ENCODE data around the gene GRIP1.
A peak's percentile ranks its signal among the peaks of the same experiment; 100 is the strongest.
"Not testable (repeated sequence)": the region's sequence is repeated elsewhere in the genome, so short reads cannot be mapped to it uniquely, and the experiment has no call there.

Gene GRIP1

DNA sequence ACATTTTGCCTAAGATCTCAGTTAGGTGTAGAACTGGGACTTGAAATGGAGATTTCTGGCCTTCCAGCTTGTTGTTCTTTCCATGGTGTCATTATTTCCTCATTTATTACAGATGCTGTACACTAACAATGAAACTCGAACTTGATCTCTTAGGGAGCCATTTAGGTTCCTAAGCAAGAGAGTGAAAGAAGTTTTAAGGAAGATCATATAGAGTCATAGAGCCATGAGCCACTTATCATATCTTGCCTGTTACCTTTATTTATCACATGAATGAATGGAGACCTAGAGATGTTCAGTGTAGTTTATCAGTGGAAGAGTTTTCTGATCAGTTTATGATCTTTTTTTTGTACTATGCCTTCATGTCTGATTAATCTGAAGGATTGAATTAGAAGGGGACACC lies 366.7 kb downstream of the GRIP1 start:
- Histone ChIP-seq H3K4ac (ENCODE audit: low read depth, low read length) (no peak overlapping the region), H3K79me1 (ENCODE audit: low read length) (no peaks in the 10 kb centered on the region), H3K14ac (ENCODE audit: low read length) (no peak overlapping the region), H3K4me1 (ENCODE audit: control insufficient read depth in 1 of 2, insufficient read depth in 2 of 2, low read length in 2 of 2) (no peaks in the 10 kb centered on the region), H2AFZ (ENCODE audit: insufficient read depth, low read length, poor library complexity) (no peak overlapping the region), H3K27ac (ENCODE audit: low read depth, low read length) (no peak overlapping the region), H3K79me2 (ENCODE audit: control insufficient read depth, insufficient read depth, low read length, poor library complexity) (no peaks in the 10 kb centered on the region), H4K91ac (ENCODE audit: low read depth, low read length) (no peak overlapping the region), H3K9ac (ENCODE audit: low read length) (no peak overlapping the region), H3K4me3 (ENCODE audit: low read depth, low read length) (no peak overlapping the region), H3K9me3 (ENCODE audit: insufficient read depth, low read depth, low read length) (no peaks in the 10 kb centered on the region), H3K36me3 (ENCODE audit: control insufficient read depth in 1 of 2, insufficient read depth in 2 of 2, low read length in 2 of 2) (peaks cover 0 to 2% of the 10 kb centered on the region in 2 experiments), H3K27me3 (ENCODE audit: insufficient read depth, low read length) (no peaks in the 10 kb centered on the region), H3K18ac (ENCODE audit: low read length) (no peak overlapping the region), H2BK5ac (ENCODE audit: low read depth, low read length, poor library complexity) (no peak overlapping the region), H3K23ac (ENCODE audit: low read length) (no peak overlapping the region), H3K4me2 (ENCODE audit: low read length) (no peak overlapping the region), H4K8ac (ENCODE audit: low read depth, low read length) (no peak overlapping the region), H2BK120ac (ENCODE audit: insufficient read depth, low read length, poor library complexity) (no peak overlapping the region), H4K12ac (ENCODE audit: low read depth, low read length) (no peak overlapping the region), H2AK5ac (ENCODE audit: low read length) (no peak overlapping the region), H2BK12ac (ENCODE audit: low read length) (no peak overlapping the region)
- DNase-seq: no peak
- WGBS (ENCODE audit: extremely low coverage, insufficient coverage, insufficient read length): no CpG with 5 or more reads among the region's 1 CpG

DNA sequence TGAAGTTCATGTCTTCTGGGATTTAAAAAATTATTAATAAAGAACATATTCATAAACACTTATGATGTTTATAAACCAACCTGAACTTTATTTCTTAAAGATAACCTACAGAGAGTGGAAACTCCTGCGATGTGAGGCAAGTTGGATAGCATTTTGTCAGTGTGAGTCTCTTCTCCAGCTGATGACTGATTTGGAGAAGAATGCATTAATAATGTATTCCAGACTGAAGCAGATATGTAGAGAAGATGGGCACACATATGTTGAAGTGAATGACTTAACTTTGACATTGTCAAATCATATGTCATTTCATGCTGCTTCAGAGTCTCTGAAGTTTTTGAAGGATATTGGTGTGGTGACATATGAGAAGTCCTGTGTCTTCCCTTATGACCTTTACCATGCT lies 369.3 kb downstream of the GRIP1 start:
- WGBS (ENCODE audit: extremely low coverage, insufficient coverage, insufficient read length): no CpG with 5 or more reads among the region's 1 CpG
- Histone ChIP-seq H3K18ac (ENCODE audit: low read length) (no peak overlapping the region), H3K9me3 (ENCODE audit: insufficient read depth, low read depth, low read length) (no peaks in the 10 kb centered on the region)

DNA sequence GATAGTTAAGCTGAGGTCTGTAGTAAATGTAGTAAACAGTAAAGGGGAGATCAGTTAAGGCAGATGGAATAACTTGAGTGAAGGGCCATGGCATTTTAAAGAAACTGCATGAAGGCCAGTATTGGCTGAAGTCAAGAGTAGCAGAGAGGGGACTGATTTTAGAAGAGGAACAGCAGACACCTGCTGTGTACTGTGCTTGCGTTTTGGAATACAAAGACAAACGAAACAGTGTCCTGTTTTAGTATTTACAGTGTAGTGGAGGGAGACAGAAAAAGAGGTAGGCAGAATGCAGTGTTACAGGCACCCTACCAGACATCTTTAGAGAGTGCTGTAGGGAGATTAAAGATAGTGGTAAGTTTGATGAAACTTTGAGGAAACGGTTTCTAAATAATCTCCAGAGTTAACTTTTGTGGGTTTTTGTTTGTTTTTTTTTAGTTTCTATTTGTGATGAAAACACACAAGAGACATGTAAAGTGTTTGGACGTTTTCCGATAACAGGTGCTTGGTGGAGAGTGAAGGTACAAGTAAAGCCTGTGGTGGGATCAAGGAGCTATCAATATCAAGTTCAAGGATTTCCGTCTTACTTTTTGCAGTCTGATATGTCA lies 374.5 kb downstream of the GRIP1 start:
- Histone ChIP-seq H2BK120ac (ENCODE audit: insufficient read depth, low read length, poor library complexity) (no peak overlapping the region), H3K4ac (ENCODE audit: low read depth, low read length) (no peak overlapping the region), H3K23ac (ENCODE audit: low read length) (no peak overlapping the region), H2BK5ac (ENCODE audit: low read depth, low read length, poor library complexity) (no peak overlapping the region), H4K8ac (ENCODE audit: low read depth, low read length) (no peak overlapping the region), H2AFZ (ENCODE audit: insufficient read depth, low read length, poor library complexity) (no peak overlapping the region), H3K4me2 (ENCODE audit: low read length) (no peak overlapping the region), H4K91ac (ENCODE audit: low read depth, low read length) (no peak overlapping the region), H3K9me3 (ENCODE audit: insufficient read depth, low read depth, low read length) (no peaks in the 10 kb centered on the region), H3K4me3 (ENCODE audit: low read depth, low read length) (no peak overlapping the region), H4K12ac (ENCODE audit: low read depth, low read length) (no peak overlapping the region), H3K18ac (ENCODE audit: low read length) (no peak overlapping the region), H3K14ac (ENCODE audit: low read length) (no peak overlapping the region), H3K36me3 (ENCODE audit: control insufficient read depth in 1 of 2, insufficient read depth in 2 of 2, low read length in 2 of 2) (no peaks in the 10 kb centered on the region), H3K79me2 (ENCODE audit: control insufficient read depth, insufficient read depth, low read length, poor library complexity) (peaks cover 2% of the 10 kb centered on the region), H2AK5ac (ENCODE audit: low read length) (no peak overlapping the region), H3K9ac (ENCODE audit: low read length) (no peak overlapping the region), H3K4me1 (ENCODE audit: control insufficient read depth in 1 of 2, insufficient read depth in 2 of 2, low read length in 2 of 2) (peaks cover 0 to 2% of the 10 kb centered on the region in 2 experiments), H3K27ac (ENCODE audit: low read depth, low read length) (no peak overlapping the region), H2BK12ac (ENCODE audit: low read length) (no peak overlapping the region), H3K79me1 (ENCODE audit: low read length) (peaks cover 3% of the 10 kb centered on the region), H3K27me3 (ENCODE audit: insufficient read depth, low read length) (no peaks in the 10 kb centered on the region)
- no peak for DNase-seq
- WGBS (ENCODE audit: extremely low coverage, insufficient coverage, insufficient read length): no CpG with 5 or more reads among the region's 6 CpGs

More for the DNA sequence above, 369.3 kb downstream of the GRIP1 start:
- Histone ChIP-seq H3K79me2 (ENCODE audit: control insufficient read depth, insufficient read depth, low read length, poor library complexity) (no peaks in the 10 kb centered on the region), H3K4me2 (ENCODE audit: low read length) (no peak overlapping the region), H3K36me3 (ENCODE audit: control insufficient read depth in 1 of 2, insufficient read depth in 2 of 2, low read length in 2 of 2) (peaks cover 0 to 2% of the 10 kb centered on the region in 2 experiments), H4K12ac (ENCODE audit: low read depth, low read length) (no peak overlapping the region), H2AFZ (ENCODE audit: insufficient read depth, low read length, poor library complexity) (no peak overlapping the region), H2BK12ac (ENCODE audit: low read length) (no peak overlapping the region), H3K9ac (ENCODE audit: low read length) (no peak overlapping the region), H3K27me3 (ENCODE audit: insufficient read depth, low read length) (no peaks in the 10 kb centered on the region), H2BK120ac (ENCODE audit: insufficient read depth, low read length, poor library complexity) (no peak overlapping the region), H4K91ac (ENCODE audit: low read depth, low read length) (no peak overlapping the region), H2BK5ac (ENCODE audit: low read depth, low read length, poor library complexity) (no peak overlapping the region), H3K14ac (ENCODE audit: low read length) (no peak overlapping the region), H3K4ac (ENCODE audit: low read depth, low read length) (no peak overlapping the region), H3K27ac (ENCODE audit: low read depth, low read length) (no peak overlapping the region), H3K79me1 (ENCODE audit: low read length) (no peaks in the 10 kb centered on the region), H2AK5ac (ENCODE audit: low read length) (no peak overlapping the region), H3K4me1 (ENCODE audit: control insufficient read depth in 1 of 2, insufficient read depth in 2 of 2, low read length in 2 of 2) (no peaks in the 10 kb centered on the region), H3K23ac (ENCODE audit: low read length) (no peak overlapping the region), H4K8ac (ENCODE audit: low read depth, low read length) (no peak overlapping the region), H3K4me3 (ENCODE audit: low read depth, low read length) (no peak overlapping the region)
- DNase-seq: peak in 1 of 2 donors; percentile 42

DNA sequence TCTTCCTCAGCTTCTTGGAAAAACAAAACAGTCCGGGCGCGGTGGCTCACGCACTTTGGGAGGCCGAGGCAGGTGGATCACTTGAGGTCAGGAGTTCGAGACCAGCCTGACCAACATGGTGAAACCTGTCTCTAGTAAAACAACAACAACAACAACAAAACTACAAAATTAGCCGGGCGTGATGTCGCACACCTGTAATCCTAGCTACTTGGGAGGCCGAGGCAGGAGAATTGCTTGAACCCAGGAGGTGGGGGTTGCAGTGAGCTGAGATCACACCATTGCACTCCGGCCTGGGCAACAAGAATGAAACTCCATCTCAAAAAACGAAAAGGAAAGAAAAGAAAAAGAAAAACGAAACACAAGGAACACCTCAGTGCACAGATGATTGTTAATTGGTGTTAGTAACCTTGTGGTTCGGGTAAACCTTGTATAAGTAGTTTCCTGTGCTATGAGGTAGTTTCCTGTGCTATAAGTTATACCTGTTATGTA lies 375.5 kb downstream of the GRIP1 start:
- H4K91ac ChIP-seq (ENCODE audit: low read depth, low read length); H3K4me1 ChIP-seq (ENCODE audit: control insufficient read depth in 1 of 2, insufficient read depth in 2 of 2, low read length in 2 of 2): not testable (repeated sequence)
- WGBS (ENCODE audit: extremely low coverage, insufficient coverage, insufficient read length): no CpG with 5 or more reads among the region's 14 CpGs

More for the DNA sequence above, 375.5 kb downstream of the GRIP1 start:
- not testable (repeated sequence) for H2BK120ac ChIP-seq (ENCODE audit: insufficient read depth, low read length, poor library complexity); H2AK5ac ChIP-seq (ENCODE audit: low read length); H4K8ac ChIP-seq (ENCODE audit: low read depth, low read length); DNase-seq; H2BK12ac ChIP-seq (ENCODE audit: low read length); H2BK5ac ChIP-seq (ENCODE audit: low read depth, low read length, poor library complexity); H3K9ac ChIP-seq (ENCODE audit: low read length); H3K18ac ChIP-seq (ENCODE audit: low read length); H3K4me3 ChIP-seq (ENCODE audit: low read depth, low read length); H3K27me3 ChIP-seq (ENCODE audit: insufficient read depth, low read length); H2AFZ ChIP-seq (ENCODE audit: insufficient read depth, low read length, poor library complexity); H3K4ac ChIP-seq (ENCODE audit: low read depth, low read length); H3K79me2 ChIP-seq (ENCODE audit: control insufficient read depth, insufficient read depth, low read length, poor library complexity); H3K36me3 ChIP-seq (ENCODE audit: control insufficient read depth in 1 of 2, insufficient read depth in 2 of 2, low read length in 2 of 2); H3K4me2 ChIP-seq (ENCODE audit: low read length); H3K9me3 ChIP-seq (ENCODE audit: insufficient read depth, low read depth, low read length); H3K14ac ChIP-seq (ENCODE audit: low read length); H3K27ac ChIP-seq (ENCODE audit: low read depth, low read length); H3K79me1 ChIP-seq (ENCODE audit: low read length); H3K23ac ChIP-seq (ENCODE audit: low read length); H4K12ac ChIP-seq (ENCODE audit: low read depth, low read length)

Measured in trophoblast cell (in vitro differentiated cells and primary cell).